Esophagus muscularis mucosa (tissue), 4 donors: ENCODE measurements around the gene TESK1.

ENCODE experiments used
- CTCF ChIP-seq, 3 experiments: fragments of 200-600 bp in 2 of 3; fragments of 450-650 bp in 1 of 3; sonication (generic) in 2 of 3; IDR thresholded peaks; one replicate each; pipeline ENCODE4 v1.5.1; 2017 to 2019; ENCODE audit warnings: antibody characterized with exemption in 3 of 3, mild to moderate bottlenecking in 2 of 3, moderate library complexity in 1 of 3
- EP300 ChIP-seq: sonication (generic); formaldehyde crosslinking; IDR thresholded peaks from one replicate; pipeline ENCODE4 v1.6.1; 2017; ENCODE audit warnings: antibody characterized with exemption
- POLR2AphosphoS5 ChIP-seq, 2 donors: sonication (generic); formaldehyde crosslinking; IDR thresholded peaks; one replicate each; pipeline ENCODE4 v1.6.1; 2017; ENCODE audit warnings: antibody characterized with exemption in 2 of 2

DNA sequence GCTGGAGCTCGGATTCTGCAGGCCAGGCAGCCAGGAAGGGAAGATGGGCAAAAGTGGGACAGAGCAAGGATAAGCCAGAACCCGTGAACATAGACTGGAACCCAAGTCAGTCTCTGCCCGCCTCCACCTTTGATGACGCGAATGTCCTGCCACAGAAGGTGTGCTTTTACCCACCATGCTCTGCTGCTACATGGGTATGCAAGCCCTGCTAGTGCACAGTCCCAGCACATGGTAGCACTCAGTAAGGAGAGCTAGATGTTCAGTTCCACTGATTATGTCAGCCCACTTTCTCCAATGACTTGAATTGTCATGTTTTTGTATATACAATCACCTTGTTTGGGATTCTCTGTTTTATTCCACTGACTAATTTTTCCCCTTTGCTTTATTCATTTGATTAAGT, 24.5 kb downstream of the TESK1 start:
- no peak for TF ChIP-seq CTCF (IDR thresholded peaks at IDR 0.05)
- TF ChIP-seq EP300, result no peak
- no peak for TF ChIP-seq POLR2AphosphoS5 (IDR thresholded peaks at IDR 0.05)
